ENCODE measurements around the gene GIT1.

GIT1 gene

DNA sequence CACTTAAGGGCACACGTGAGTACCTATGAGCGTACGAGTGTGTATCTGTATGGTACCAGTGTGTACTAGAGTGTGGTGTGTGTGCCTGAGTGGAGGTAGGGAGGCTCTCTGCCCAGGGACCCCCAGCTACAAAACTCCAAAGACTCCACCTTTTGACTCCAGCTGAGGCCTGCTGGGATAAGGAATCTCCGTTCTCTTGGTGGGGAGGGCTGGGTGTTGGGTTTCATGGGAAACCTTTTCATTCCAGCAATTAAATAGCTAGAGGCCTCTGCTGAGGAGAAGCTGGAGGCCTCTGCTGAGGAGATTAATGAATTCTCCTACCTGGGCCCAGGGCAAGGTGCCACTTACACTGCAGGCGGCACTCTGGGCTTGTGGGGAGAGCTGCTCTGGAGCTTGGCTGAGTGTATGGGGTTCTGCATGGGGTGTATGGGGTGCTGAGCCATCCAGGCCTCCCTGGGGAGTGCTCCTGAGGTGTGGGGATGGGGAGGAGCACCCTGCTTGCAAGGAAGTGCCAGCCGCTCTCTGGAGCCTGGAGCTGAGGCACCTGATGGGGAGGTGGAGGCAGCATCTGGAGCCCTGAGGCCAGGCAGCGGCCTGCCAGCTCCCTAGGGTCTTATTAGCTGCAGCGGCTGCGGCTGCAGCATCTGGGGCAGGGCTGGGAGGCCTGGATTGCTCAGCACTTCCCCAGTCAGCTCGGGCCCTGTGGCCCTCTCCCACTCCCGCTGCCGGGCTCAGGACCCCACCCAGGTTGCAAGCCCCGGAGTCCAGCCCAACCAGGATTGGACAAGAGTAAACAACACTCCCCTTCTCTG, 8.1 kb upstream of the GIT1 start:
- TF ChIP-seq, protein P1, sequence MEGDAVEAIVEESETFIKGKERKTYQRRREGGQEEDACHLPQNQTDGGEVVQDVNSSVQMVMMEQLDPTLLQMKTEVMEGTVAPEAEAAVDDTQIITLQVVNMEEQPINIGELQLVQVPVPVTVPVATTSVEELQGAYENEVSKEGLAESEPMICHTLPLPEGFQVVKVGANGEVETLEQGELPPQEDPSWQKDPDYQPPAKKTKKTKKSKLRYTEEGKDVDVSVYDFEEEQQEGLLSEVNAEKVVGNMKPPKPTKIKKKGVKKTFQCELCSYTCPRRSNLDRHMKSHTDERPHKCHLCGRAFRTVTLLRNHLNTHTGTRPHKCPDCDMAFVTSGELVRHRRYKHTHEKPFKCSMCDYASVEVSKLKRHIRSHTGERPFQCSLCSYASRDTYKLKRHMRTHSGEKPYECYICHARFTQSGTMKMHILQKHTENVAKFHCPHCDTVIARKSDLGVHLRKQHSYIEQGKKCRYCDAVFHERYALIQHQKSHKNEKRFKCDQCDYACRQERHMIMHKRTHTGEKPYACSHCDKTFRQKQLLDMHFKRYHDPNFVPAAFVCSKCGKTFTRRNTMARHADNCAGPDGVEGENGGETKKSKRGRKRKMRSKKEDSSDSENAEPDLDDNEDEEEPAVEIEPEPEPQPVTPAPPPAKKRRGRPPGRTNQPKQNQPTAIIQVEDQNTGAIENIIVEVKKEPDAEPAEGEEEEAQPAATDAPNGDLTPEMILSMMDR (IDR thresholded peaks at IDR 0.05; ENCODE audit: borderline replicate concordance, insufficient read depth, low read depth, low read length), result no peak
- H3K4me3 ChIP-seq (ENCODE audit: low read depth, low read length), result no peak overlapping the region

DNA sequence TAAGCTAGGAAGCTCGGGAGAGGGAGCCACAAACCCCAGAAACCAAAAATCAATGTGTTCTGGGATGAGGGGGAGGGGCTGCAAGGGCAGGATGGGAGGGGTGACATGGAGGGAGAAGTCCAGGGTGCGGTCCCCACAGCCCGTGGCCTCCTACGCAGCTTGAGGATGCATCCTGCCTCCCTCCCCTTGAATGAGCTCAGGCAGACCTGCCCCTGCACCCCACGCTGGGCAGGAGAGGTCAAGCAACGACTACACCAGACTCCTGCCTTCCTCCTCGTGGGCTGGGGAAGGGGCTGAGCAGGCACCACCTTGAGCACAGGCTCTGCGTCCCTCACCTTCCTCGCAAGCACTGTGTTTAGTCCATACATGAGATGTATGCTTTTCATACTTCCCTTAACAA, 7.4 kb upstream of the GIT1 start:
- no peak overlapping the region for H3K4me3 ChIP-seq (ENCODE audit: low read depth, low read length)
- TF ChIP-seq, protein P1 (IDR thresholded peaks at IDR 0.05; ENCODE audit: borderline replicate concordance, insufficient read depth, low read depth, low read length), result no peak

DNA sequence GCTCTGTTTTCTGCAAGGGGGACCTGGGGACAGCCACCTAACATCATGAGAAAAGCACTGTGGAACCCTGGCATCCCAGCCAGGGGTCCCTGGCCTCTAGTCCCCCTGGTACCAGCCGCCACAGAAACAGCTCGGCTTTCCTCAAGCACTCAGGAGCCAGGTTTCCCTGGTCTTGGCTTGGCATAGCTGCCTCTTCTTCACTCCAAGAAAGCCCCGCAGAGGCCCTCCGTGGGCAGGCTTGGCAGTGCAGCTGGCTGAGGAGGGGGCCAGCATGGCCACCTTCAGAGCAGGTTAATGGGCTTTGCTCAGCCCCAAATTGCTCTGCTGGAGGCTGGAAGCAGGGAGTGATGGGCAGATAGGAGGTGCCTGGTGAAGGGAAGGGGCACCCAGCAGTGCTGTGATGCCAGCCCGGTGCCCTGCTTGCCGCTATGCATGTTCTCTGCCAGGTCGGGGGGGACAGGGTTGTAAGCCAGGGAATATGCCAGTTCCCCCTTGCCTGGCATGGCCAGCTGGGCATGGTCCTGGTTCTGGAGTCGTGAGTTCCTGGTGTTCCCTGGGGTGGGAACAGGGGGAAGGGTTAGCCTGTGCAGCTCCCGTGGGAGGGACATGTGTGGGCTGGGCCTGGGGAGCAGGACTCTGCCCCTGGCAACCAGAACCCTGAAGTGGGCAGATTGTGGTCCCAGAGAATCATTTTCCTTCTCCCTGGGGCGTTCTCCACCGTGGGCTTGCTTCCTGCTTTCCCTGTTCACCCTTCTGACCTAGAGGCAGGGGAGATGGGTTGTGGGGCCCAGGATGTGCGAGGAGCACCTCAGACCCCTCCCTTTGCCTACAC, 6.7 kb upstream of the GIT1 start:
- TF ChIP-seq, protein P1 (IDR thresholded peaks at IDR 0.05; ENCODE audit: borderline replicate concordance, insufficient read depth, low read depth, low read length), result no peak
- no peak overlapping the region for H3K4me3 ChIP-seq (ENCODE audit: low read depth, low read length)

DNA sequence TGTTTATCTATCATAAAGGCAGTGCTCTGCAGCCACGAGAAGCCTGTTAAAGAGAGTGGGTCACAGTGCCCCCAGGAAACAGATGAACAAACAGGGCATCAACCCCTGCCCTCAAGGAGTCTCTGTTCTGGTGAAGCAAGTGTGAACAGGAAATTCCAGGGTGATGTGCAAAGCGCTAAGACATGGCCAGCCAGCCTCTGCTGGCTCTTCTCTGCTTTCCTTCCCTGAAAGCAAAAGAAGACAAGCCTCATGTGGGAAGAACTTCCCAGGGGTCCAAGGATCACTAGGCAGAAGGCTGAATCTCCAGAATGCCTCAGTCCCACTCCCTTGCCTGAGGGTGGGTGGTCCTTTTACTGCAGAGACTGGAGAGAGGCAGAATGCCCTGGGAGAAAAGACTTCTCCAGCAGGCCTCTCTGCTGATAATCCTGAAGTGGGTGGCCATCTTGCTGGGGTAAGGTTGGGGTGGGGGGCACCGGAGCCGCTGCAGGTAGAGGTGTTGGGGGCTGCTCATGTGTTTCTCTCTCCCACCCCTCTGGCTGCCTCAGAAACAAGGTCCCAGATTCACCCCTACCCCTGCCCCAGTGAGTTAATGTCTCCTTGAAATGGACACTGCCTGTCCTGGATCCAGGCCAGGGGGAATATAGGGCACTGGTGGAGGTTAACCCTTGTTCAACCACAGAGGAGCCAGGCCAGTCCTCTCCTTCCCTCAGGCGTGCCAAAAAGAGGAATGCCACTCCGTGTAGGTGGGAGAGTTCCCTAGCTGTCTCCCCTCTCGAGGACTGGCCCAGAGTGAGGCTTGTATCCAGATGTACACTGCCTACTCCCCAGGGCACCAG, 5.9 kb upstream of the GIT1 start:
- no peak overlapping the region for H3K4me3 ChIP-seq (ENCODE audit: low read depth, low read length)
- TF ChIP-seq, protein P1 (IDR thresholded peaks at IDR 0.05; ENCODE audit: borderline replicate concordance, insufficient read depth, low read depth, low read length), result no peak

DNA sequence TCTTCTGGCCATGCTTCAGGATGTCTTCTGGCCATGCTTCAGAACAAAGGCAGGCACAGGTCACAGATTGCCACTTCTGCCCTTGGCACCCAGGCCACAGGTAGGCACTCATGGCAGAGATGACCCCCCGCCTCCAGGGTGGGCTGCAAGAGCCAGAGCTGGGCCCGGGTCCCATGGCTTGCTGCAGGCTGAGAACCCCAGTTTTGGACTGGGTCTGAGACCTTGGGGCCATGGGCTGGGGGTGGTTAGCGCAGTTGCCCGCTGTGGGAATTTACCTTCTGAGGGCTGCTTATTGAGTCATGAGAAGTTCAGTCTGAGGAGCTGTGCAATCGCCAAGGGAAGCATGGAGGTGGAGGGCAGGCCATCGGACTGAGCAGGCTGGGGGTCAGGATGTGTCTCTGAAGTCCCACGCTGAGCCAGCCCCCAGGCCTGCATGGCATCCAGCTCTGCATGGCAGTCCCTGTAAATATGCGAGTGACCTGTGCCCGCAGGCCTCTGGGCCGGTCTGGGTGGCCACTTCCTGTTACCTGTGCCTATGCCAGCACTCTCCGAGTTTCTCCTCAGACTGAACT, 5.2 kb upstream of the GIT1 start:
- TF ChIP-seq, protein P1 (IDR thresholded peaks at IDR 0.05; ENCODE audit: borderline replicate concordance, insufficient read depth, low read depth, low read length), result no peak
- no peak overlapping the region for H3K4me3 ChIP-seq (ENCODE audit: low read depth, low read length)

DNA sequence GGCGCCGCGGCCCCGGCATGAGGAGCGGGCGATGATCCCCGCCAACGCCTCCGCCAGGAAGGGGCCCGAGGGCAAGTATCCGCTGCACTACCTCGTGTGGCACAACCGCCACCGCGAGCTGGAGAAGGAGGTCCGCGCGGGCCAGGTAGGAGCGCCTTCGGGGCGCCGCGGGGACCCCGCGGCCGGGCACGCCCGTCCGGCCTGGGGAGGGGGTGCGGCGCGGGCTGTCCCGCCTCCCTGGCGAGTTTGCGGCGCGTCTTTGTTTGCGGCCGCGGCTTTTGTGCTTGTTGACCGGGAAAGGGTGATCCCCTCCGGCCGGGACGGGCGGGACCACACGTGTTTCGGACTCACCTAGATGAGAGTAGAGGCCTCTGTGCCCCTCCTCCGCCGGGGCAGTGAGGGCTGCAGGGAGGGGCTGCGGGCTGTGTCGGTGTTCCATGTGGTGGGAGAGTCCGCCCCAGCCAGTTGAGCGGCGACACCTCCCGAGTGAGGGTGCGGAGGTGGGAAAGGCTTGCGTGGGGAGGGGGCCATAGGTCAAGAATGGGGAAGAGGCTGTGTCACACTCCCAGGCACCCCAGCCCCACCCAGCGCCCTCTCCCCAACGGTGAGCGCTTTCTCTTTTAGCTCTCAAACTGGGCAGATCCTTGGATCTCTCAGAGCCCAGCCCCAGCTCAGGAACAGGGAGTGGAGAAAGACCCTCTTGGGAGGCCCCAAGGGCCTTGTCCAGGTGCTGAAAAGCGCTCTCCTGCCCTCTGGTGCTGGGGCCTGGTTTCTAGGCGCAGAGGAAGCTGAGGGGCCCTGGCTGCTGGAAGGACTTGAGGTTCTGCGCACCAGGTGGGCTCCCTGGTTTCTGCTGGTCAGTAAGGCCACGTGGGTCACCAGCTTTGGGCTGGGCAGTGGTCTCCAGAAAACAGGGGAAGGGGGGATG, 4.4 kb upstream of the GIT1 start:
- TF ChIP-seq, protein P1 (IDR thresholded peaks at IDR 0.05; ENCODE audit: borderline replicate concordance, insufficient read depth, low read depth, low read length), result peak; percentile 37; the same call in 1 of the 2 replicates
- peak overlapping the region; percentile 55 for H3K4me3 ChIP-seq (ENCODE audit: low read depth, low read length)

Measured in GM12875 (cell line).